Glomerular visceral epithelial cell (primary cell): ENCODE data around the gene ELMO1.

Experiments used
- DNase-seq: peaks from one replicate; pipeline ENCODE4 v3.0.0-alpha.2; 2016; ENCODE audit errors: extremely low spot score

The ELMO1 gene

DNA sequence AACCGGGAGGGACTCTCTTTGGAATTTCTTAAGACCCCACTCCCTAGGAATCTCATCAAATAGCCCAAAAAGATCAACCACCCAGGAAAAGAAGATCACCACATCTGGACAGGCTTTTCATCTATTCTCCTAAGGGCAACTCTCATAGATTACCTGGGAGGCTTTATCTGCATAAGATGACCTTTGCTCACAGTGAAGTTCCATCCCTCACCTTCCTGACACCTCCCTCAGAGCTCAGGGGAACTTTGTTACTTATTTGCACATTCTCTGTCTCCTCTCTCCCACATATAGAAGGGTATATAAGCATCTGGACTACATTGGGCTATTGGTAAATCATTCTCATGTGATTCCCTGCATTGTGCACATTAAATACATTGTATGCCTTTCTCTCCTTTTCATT is 80.1 kb downstream of the ELMO1 start:
- no peak for DNase-seq

DNA sequence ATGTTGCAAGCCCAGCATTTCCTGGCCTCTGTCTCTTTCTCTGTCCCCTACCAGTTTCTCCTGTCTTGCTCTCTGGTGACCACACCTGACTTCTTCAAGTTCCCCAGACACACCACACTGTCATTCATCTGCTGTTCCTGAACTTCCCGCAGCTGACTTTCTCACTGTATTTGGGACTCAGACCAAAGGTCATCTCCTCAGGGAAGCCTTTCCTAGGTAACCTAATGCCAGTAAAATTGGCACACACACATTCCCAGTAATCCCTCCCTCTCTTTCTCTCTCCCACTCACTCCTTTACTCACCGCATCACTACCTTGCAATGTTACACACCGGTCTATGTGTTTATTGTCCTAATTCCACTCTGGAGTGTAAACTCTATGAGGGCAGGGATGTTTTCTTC is 81.7 kb downstream of the ELMO1 start:
- no peak for DNase-seq

DNA sequence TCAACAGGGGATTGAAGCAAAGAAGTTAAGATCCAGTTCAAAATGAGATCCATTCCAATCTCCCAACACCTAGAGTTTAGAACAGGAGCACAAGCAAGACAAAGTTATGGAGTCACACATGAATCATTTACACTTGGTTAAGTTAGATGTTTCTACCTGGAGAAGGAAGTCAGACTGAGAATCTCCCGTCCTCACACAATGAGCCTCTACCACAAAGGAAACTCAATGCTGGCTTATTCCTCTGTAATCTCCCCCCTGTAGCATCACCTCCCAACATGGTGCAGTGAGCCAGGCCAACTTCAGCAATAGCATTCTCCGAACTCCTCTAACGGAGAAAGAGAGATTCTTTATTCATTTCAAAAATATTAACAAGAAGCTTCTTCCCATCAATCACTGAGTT is 82.2 kb downstream of the ELMO1 start:
- DNase-seq, result no peak

DNA sequence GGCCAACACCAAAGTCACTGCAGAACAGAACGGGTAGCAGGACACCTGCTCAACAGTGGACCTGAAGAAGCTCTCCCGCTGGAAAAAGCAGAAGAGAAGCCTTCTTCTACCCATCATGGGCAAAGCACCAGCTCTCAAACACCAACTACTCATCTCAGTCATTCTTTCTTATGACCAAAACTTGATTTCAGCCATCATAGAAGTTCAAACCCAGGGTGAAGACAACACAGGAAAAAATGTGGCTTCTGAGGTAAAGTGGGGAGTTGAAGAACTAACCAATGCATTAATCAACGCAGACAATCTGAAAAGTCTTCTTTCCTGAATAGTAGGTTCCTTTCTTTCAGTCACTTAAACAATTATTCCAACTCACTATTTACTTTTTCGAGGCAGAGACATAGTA is 83.3 kb downstream of the ELMO1 start:
- DNase-seq, result no peak

DNA sequence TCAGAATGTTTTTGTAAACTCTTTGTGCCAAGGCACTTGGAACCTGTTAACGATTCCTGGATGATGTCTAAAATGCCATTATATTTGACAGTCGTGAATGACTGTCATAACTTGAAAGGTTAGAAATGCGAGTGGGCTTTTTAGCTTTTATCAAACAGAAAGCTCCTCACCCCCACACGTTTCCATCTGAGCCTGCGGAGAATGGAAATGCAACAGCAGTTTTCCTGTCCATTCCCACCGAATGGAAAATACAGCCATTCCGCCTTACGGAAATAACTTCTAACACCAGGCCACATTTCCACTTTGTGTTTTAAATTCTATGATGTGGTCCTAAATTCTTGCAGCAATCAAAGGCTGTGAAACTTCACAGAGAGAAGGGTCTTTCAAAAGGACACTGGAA is 83.8 kb downstream of the ELMO1 start:
- DNase-seq, result no peak

DNA sequence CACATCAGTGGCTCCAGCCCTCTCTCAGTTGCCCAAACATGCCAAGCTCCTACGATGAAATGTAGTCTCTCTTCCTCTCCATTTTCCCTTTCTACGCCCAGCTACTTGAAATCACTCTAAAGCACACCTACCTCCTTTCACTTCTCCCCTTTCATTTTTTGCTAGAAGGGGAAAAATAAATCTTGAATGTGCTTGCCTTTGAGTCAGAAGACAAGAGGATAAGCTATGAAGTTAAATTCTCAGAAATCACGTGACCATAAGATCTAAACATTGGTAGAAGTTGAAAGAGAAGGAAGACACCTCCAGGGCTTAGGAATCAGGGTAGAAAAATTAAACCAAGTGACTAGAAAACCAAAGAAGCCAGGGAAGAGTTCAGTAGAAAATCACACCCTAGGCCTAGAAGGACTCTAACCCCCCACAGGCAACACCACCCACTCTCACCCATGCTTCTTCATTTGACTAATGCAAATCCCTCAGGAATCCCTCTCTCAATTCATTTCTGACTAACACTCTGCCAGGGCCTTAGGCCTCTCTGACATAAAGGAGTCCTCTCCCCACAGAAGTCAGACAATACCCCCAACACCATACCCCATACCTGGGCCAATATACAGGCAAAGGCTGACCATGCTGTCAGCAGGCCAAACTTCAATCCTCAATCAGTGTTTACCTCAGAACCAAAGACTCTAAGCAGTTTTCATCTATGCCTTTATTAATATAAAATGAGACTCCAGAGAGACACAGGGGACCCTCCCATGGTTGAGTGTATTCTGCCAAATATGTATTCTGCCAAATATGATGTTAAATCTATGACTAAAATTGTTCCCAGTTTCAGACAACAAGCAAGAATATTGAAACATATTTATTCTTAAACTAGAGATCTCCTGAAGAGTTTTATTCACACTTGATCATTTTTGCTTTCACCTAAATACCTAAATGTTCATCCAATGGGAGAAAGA is 84.8 kb downstream of the ELMO1 start:
- no peak for DNase-seq

DNA sequence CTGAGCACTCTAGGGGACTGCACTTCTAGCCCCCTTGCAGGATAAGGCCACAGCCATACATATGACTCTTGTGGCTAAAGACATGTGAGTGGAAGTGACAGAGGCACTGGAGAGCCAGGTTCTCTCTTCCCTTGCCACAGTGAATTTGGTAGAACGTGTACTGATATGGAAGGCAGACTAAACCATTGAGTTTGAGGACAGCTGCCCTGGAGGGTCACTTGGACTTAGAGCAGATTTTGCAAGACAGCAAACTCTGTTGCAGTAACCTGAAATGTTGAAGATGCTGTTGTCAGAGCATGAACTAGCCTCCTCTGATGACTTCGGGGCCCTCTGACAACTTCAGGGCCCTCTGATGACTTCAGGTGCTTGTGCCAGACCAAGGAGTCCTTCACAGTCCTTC is 85.9 kb downstream of the ELMO1 start:
- DNase-seq, result no peak

DNA sequence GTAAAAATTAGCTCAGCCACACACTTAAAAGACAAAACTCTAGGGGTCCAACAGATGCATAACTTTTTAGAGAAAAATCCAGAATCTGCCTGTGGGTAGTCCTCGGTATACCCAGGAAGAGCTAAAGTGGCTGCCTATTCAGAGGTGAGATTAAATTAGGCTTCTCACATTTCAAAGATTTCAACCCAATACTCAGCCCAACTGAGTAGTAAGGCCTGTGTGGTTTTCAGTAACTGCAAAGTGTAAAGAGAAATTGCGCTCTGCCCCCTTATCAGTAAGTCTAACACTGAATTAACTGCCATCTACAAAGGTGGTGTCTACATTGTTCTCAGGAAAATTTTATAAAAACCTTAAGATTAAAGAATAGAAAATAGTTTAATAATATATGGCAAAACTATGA is 88.2 kb downstream of the ELMO1 start:
- DNase-seq, result no peak

DNA sequence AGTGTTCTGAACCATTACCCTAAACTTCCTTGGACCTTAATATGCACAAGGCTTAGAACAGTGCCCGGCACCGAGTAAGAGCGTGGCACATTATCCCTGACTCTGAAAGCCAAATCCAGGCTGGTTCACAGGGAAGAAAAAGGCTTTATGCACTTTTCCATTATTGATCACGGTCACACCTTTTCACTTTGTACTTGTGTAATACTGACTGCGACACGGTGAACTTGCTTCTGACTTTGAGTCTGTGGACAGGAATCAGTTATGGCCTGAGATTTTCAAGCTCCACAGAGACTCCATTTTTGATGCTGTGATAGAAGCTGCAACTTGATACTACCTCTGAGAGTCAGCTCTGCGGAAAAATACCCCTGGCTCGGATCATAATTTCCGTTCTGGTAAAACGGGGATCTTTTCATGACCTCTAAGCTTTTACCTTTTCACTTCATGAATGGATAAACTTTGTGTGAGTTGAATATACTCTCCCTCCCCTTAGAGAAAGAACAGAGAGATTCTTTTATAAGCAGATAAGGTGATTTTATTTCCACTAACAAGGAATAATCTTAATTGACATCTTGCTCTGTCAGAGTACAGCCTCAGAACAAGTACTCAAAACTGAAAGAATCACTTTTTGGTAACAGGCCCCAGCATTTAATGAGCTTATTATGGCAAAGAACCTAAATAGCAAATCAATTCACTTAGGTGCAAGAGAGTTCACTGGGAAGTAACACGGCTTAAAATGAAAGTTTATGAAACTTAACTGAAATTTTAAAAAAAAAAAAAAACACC is 88.8 kb downstream of the ELMO1 start:
- no peak for DNase-seq

DNA sequence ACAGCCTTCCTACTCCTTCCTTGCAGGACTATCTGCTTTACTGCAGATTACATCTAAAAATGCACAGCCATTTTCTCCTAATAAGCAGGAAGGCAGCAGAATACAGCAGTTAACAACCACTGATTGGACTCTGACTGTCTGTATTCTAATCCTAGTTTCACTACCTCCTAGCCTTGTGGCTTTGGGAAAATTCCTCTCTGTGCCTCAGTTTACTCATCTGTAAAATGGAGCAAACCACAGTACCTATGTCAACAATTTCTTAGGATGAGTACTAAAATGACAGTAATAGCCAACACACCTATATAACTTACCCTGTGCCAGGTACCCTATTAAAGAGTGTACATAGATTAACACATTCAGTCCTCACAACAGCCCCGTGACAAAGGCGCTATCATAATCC is 89.5 kb downstream of the ELMO1 start:
- no peak for DNase-seq

DNA sequence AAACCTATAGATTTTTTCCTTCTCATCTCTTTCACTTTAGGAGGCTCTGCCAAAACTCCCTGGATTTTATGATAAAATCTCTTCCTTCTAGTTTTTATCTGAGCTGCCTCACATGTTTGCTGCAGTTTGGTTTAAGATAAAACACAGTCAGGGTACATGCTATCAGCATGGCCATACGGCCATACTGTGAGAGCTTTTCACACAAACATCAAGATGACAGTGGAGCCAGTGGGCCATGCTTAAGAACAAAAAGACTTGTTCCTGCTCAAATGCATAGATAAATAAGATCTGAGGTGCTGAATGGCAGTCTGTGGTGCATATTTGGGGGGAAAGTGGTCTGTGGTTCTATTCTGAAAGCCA is 91.0 kb downstream of the ELMO1 start:
- DNase-seq, result no peak

DNA sequence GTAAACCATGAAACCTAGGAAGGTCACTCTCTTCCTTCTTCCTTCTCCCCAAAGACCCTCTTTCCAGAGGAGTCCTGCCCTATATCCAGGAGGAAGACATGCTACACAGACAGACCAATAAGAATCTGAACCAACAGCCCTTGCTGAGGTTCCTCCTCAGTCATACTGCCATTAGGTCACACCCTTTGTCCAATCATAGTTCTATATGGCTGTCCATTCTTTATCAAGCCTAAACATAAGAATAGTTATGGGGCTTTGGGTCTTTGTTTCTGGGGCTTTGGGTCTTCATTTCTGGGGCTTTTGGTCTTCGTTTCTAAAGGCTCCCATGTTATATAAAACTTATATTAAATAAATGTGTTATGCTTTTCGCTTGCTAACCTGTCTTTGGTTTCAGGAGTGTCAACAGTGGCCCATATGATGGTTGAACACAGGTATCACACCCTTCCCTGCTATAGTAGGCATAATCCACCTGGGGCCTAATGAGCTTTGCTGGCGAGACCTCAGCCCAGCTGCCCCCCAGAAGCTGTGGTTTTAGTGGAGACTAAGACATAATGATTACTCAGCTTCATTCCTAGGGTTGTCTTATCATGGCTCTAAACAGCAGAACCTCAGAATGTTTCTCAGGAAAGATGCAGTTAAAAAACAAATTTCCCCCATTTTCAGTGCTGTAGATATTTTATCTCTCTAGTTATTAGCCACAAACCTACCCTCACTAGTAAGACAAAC is 91.6 kb downstream of the ELMO1 start:
- no peak for DNase-seq

DNA sequence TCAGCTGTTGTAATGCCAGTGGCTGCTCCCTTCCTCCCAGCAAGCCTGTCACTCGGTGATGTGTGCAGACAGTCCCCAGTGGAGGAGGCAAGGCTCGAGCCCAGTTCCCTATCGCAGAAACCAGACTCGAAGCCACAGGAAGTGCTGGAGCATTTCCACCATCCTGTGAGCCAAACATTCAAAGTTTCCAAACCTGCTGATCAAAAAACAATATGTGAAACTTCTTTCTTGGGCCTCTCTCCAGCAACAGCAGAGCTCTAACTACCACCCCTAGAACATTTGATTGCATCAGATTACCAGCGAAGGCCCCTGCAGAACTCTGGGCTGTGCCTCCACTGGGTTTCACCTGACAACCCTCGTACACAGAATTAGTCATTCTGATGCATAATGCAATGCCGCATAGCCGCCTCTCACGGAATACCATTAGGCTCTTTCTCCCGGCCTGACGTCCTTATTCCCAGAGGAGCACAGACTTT is 94.0 kb downstream of the ELMO1 start:
- DNase-seq, result no peak

DNA sequence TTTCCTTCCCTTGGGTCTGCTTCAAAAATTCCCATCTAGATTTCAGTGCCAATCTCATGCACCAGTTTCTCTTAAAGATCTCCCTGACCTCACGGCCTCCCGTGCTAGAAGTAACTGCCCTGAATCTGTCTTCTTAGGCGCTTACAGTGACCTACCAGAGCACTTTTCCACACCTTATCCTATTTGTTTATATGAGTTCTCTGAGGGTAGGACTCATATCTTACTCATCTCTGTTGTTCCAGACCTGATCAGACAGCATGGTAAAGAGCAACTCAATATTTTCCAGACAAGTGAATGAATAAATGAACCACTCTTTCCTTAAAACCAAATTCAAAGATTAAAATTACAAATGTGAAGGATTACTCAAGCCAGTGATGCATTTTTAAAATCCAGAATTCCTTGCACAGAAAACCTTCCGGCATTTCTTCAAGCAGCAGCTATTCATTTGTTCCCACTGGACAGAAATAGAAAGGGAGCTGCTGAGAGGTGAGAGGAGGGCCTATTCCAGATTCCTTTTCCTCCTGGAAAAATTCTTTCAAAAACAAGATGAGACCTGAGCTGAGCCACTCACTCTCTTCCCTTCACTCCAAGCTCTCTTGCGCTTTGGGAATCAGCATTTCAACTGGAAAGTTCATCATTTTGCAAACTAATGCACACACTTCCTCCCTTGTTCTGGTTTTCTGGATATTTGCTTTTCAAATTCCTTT is 94.6 kb downstream of the ELMO1 start:
- no peak for DNase-seq

DNA sequence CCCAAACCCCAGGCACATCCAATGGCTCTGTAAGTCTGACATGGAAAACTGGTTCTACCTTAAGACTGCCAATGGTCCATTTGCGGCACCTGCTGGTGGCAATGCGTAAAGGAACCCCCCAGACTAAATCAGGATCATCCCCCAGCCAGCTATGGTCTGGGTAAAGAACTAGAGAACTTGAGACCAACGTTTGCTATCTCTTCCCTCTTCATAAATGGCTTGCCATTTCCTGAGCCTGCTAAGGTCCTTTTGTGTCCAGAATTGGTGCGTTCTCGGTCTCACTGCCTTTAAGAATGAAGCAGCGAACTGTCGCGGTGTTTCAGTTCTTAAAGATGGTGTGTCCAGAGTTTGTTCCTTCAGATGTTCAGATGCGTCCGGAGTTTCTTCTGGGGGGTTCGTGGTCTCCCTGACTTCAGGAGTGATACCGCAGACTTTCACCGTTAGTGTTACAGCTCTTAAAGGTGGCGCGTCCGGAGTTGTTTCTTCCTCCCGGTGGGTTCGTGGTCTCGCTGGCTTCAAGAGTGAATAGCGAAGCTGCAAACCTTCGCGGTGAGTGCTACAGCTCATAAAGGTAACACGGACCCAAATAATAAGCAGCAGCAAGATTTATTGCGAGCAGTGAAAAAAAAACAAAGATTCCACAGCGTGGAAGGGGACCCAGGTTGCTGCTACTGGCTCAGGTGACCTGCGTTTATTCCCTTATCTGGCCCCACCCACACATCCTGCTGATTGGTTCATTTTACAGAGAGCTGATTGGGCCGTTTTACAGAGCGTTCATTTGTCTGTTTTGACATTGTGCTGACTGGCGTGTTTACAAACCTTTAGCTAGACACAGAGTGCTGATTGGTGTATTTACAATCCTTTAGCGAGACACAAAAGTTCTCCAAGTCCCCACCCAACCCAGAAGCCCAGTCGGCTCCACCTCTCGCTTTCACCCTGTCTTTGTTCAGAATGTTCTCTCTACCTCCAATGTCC is 95.4 kb downstream of the ELMO1 start:
- no peak for DNase-seq

DNA sequence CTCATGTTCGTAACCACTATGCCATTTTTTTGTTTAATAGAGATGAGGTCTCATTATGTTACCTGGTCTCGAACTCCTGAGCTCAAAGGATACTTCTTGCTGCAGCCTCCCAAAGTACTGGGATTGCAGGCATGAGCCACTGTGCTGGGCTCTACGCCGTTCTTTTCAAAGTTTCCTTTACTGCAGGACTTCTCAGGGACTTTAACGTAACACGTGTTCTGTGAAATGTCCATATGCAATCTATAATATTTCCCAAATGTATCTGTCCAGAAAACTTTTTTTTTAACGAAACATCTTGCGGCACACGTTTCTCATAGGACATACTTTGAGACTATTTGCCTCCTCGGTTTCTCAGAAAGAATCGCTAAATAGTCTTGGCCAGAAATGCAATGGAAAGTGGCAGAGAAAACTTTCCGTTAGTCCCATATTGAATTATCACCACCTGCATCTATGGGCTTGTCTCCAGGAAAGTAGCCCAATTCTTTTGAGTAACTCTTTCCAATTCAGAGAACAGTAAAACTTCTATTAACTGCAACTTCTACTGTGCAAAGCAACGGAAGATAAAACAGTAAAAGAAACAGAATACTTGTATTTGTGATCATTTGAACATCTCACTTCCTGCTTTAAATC is 96.3 kb downstream of the ELMO1 start:
- no peak for DNase-seq

DNA sequence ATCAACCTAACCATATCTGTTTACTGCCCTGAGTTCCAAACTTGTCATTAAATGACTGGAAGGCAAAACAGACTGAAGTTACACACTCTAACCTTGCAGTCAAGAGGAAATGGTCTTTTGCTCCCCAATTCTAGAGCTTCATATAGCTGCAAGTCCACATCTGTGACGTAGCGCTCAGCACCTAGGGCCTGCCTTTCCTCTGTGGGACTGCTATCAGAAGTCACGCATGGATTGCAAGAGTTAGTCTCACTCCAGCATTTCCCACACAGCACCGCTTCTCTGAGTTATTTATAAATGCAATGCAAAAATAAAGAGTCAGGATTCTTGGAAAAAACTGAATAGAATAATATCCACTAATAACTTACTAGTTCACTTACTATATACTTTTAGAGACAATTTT is 96.9 kb downstream of the ELMO1 start:
- no peak for DNase-seq

DNA sequence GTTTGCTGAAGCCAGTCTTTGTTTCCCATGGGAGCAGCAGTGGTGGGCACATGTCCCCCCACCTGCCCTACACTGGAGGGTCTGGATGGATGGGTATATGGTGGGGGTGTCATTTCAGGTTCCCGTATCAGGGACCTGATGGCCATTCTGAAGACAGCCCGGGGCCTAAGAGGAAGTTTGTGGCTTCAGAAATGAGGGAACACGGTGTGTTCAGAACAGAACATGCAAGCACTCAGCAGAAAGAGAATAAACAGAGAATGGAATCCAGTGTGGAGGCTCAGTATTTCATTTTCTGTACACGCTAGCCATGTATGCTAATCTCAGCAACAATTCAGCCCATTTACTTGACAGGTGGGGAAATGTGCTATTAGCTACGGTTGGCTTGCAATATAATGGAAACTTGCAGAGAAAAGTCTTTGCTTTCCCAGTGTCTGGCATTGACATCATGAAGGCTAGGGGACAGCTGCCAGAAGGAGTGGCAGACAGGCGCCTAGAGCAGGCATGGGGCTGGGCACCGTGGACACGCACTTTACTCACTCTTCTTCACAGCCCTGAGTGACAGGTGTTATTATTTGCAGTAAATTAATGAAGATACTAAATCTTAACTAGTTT is 98.6 kb downstream of the ELMO1 start:
- no peak for DNase-seq

DNA sequence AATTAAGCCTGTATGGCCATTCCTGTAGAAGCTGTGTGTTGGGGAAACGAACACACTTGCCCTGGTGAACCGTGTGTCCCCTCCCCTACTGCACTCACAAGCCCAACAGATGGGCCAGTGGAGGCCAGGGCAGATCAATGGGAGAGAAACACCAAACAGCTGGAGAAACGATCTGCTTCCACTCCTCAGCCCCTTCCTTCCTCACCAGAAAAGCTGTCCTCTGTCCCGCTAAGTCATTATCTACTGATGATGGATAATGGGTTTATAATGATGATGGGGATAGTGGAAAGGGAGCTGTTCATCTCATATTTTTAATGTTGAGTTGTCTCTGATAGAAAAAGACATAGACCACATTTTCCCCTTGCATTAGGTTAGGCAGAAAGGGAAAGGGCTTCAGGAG is 99.7 kb downstream of the ELMO1 start:
- DNase-seq, result no peak

DNA sequence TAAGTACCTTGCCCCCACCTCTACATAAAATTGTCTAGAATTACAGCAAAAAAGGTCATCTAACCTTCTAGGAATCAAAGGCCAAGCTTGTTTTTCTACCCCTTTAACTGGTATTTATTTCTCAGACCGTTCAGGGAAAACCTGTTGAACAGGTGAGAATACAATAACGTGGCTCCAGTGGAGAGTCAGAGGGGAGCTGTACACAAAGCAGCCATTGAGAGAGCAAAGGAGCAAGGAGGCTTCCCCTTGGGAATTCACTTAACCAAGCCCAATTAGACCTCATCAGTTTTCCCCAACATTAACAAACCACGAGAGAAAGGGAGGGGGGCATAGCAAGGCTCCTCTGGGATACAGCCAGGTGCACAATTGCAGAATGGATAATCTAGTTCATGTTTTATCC is 101.9 kb downstream of the ELMO1 start:
- no peak for DNase-seq
